PC-3 (cell line): ENCODE results near the gene LRRTM4.

Experiments used
- CTCF ChIP-seq: fragments of 300-600 bp; sonication (generic); conservative IDR thresholded peaks from 2 replicates; pipeline ENCODE4 v1.5.1; 2017; ENCODE audit warnings: antibody characterized with exemption, low read depth, mild to moderate bottlenecking, low read length
- EZH2 ChIP-seq: fragments of 300-600 bp; sonication (generic); IDR thresholded peaks from one replicate; pipeline ENCODE4 v1.6.1; 2017; ENCODE audit warnings: antibody characterized with exemption, mild to moderate bottlenecking, low read length; ENCODE audit not compliant: unreplicated experiment
- EZH2phosphoT487 ChIP-seq: fragments of 300-600 bp; sonication (generic); IDR thresholded peaks from 2 replicates; pipeline ENCODE4 v1.6.1; 2018; ENCODE audit warnings: mild to moderate bottlenecking, antibody characterized with exemption, low read length, borderline replicate concordance

- TF ChIP-seq CTCF (no peak), EZH2 (no peak), EZH2phosphoT487 (no peak)
Observed at GRCh38 chr2:77457665-77458064, 64.5 kb downstream of the LRRTM4 start.
